Activated T-cell treated with anti-CD3 and anti-CD28 coated beads, Interleukin-2, amount 50 U/mL, for 48 hours (primary cell): ENCODE results near the gene NF2.
A peak's percentile ranks its signal among the peaks of the same experiment; 100 is the strongest.
"Not testable (repeated sequence)": the region's sequence is repeated elsewhere in the genome, so short reads cannot be mapped to it uniquely, and the experiment has no call there.

ENCODE experiments used
- DNase-seq, 2 experiments: peaks; one replicate each; pipeline ENCODE4 v3.0.0-alpha.2; 2020

NF2 gene

GRCh38 chr22:29603358-29604075, at the start of gene NF2:
NF2 (plus strand) TSS chr22:29603633; CDS start chr22:29603999, 366 bp downstream.
- DNase-seq, result peak; percentile 98 to 99

DNA sequence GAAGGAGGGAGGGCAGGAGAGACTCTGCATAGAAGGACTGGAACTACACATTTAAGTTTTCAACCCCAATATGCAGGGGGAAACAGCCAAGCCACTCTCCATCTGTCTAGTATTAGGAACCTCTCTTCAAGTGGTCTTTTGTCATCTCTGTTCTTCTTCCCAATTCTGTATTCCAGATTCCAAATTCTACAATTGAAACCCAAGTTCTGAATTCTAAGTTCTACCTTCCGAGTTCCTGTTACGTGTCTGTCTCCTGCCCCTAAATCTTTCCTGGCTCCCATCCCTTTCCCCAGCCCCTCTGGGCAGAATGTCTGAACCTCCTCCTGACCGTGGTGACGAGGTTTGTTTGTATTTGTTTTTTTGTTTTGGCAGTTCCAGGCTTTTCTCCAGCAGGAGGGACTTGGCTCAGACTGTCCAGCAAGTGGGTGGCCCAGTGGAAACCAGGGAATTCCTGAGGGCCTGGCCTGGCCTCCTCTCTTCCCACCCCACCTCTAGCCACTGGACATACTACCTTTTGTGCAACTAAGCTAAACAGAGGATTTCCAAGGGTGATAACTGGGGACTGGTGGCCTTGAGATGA, 48.3 kb upstream of the NF2 start:
- no peak for DNase-seq

GRCh38 chr22:29559030-29559429, 44.4 kb upstream of the NF2 start:
- DNase-seq, result no peak

GRCh38 chr22:29559853-29560252, 43.6 kb upstream of the NF2 start:
- DNase-seq, result no peak

DNA sequence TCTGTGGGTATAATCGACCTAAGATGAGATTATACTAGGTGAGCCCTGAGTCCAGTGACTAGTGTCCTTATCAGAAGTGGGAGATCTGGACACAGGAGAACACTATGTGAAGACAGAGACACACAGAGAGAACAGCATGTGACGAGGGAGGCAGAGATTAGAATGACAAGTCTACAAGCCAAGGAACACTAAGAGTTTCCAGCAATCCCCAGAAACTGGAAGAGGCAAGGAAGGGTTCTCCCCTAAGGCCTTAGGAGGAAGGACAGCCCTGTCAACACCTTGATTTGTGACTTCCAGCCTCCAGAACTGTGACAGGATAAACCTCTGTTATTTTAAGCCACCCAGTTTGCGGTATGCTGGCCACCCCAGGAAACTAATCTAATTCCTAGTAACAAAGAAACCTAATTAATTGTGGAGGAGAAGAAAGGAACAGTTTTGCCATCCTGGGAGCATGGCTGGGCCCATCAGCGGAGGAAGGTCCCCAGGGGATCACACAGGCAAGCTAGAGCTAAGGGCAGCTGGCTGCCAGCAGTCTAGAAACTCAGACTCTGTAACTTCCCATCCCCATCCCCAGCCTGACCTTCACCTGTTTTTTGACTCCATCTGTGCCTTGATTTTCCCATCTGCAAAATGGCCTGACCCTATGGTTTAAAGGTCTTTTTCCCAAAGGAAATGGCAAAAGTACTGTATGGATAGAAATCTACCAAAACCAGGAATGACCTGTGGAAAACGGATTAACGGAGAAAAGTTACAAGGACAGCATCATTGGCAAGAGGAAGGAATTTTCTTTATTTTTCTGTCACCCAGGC, 39.6 kb upstream of the NF2 start:
- no peak for DNase-seq

DNA sequence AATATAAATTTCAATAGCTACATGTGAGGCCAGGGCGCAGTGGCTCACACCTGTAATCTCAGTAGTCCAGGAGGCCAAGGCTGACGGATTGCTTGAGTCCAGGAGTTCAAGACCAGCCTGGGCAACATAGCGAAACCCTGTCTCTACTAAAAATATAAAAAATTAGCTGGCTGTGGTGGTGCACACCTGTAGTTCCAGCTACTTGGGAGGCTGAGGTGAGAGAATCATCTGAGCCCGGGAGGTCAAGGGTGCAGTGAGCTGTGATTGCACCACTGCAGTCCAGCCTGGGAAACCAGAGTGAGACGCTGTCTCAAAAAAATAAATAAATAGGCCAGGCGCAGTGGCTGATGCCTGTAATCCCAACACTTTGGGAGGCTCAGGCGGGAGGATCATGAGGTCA, 36.9 kb upstream of the NF2 start:
- not testable (repeated sequence) for DNase-seq

DNA sequence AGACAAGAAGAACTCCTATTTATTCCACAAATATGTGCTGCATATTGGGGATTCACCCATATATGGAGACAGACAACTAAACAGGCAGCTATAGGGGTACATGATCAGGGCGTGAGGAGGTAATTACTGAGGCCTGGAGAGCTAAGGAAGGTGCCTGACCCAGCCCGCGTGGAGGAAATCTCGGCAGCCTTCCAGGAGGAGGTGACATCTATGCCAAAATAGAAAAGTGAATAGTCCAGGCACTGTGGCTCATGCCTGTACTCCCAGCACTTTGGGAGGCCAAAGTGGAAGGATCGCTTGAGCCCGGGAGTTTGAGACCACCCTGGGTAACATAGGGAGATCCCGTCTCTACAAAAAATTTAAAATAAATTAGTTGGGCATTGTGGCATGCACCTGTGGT, 36.1 kb upstream of the NF2 start:
- DNase-seq, result no peak

DNA sequence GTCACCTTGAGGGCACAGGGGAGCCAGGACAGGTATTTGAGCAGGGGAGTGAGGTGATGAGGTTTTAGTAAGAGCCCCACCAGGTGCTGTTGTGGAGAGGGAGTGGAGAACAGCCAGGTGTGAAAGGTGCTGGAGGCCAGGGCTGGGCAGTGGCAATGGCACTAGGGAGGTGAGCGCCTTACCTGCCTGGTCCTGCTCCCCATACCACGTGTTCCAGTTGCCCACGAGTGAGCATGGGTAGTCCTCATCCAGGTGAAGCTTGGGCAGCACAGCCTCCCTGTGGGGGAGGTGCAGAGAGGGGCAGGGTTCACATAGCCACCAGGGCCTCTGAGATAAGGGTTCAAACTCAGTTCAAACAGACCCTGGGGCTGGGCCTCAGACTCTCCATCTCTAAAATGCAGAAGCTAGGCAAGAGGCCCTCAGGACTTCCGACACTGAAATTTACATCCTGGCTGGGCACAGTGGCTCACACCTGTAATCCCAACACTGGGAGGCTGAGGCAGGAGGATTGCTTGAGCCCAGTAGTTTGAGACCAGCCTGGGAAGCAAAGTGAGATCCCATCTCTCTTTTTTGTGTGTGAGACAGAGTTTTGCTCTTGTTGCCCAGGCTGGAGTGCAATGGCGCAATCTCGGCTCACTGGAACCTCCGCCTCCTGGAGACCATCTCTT, 34.3 kb upstream of the NF2 start:
- no peak for DNase-seq

DNA sequence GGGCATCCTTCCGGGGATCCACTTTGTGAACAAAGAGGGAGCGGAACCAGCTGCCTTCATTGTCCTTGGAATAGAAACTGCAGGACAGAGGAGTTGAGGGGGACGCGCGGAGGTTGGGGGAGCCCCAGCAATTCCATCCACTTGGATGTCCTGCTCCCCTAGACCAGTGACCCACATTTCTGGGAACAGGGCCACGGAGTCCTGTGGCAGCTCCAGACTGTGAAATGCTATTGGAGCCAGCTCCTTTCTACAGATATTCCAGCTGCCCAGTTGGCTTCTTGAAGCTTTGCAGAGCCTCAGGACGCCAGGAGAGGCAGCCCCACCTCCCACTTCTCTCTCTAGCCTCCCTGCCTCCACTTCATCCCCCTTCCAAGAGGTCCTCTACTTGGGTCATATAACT, 33.0 kb upstream of the NF2 start:
- no peak for DNase-seq

DNA sequence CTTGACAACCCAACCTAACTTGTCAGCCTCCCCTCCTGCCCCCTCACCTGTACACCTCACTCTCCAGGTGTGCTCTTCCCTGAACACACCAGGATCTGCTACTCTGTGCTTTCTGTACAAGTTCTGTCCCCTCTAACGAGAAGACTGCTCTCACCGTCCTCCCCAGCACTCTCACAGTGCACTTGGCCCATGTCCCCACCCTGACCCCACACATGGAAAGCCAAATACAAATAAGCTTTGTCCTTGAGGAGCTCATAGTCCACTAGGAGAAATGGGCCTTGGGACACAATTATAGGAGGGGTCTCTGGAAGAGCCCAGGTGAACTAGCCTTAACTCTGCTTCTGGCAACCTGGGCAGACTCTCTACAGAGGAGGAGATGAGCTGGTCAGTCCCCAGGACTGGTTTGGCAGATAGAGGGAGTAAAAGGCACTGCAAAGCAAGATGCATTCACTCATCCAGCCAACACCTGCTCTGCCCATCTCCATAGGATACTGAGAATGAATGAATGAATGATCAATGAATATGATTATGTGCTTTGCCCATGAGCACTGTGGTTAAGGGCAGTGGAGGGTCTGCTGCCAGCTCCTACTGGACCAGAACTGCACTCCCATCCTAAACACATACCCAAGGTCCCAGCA, 32.4 kb upstream of the NF2 start:
- no peak for DNase-seq

DNA sequence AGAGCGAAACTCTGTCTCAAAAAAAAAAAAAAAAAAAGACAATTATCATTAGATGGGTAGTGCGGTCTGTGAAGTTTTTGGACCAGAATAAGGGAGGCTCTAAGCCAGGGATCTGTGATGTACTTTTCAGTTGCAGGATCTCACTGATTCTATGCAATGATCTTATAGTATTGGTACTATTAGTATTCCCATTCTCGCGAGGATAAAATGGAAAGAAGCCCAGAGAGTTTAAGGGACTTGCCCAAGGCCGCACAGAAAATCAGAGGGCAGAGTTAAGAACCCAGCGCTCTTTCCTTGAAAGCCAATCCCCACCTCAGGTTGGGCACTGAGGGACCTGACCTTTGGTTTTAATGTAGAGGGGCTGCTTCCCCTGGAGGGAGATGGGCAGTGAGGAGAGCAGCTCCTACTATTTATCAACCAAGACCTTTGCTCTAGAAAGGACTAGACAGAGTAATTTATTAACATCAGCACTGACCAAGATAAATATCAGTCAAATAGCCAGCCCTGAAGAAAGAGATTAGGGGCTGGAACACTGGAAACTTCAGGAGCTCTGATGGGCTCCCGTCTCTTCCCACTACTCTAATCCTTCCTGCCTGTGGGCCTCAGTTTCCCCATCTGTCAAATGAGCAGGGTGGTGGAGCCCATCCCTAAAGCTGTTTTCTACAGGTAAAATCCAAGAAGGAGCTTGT, 28.5 kb upstream of the NF2 start:
- DNase-seq, result no peak

DNA sequence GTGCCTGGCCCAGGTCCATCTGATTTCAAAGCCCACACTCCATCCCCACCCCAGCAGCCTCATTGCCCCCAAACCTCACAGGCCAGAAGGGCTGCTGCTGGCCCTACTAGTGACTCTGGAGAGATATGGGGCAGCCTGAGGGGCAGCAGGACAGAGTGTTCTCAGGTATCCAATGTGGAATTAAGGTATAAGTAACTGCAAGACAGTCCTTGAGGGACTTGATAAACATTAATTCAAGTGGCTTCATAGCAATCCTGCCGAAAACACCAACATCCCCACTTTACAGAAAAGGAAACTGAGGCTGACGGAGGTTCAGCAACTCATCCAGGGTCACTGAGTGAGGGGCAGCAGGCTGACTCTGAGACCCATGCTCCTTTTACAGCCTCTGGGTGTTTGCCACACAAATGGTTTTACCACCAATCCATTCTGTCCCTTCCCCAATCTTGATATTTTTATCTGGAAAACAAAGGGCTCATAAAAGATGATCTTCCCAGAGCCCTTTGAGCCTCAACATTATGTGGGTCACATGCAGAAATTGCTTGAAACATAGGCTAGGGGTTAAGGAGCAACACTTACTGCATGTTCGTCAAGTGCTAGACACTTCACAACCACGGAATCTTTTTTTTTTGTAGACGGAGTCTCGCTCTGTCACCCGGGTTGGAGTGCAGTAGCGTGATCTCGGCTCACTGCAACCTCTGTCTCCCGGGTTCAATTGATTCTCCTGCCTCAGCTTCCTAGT, 24.8 kb upstream of the NF2 start:
- no peak for DNase-seq

GRCh38 chr22:29580200-29580810, 23.1 kb upstream of the NF2 start:
- peak; percentile 34 to 42 for DNase-seq

DNA sequence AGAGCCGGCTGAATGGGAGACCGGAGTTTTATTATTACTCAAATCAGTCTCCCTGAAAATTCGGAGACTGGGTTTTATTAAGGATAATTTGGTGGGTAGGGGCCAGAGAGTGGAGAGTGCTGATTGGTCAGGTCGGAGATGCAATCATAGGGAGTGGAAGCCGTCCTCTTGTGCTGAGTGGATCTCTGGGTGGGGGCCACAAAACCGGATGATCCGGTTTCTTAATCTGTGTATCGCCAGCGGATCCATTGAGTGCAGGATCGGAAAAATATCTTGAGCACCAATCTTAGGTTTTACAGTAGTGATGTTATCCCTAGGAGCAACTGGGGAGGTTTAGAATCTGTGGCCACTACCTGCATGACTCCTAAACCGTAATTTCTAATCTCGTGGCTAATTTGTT, 21.6 kb upstream of the NF2 start:
- DNase-seq, result no peak

DNA sequence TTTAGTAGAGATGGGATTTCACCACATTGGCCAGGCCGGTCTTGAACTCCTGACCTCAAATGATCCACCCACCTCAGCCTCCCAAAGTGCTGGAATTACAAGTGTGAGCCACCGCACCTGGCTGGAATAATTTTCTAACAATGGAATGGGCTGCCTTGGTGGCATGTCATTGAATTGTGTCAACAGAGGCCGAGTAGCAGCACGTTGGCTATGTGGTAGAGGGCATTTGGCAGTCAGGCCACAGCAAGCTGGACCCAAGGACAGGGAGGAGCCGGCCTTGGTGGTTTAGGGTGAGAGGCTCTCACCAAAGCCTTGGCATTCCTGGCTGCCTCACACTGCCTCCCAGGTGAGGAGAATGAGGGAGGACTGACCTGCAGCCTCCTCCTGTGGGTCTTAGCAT, 18.5 kb upstream of the NF2 start:
- DNase-seq, result no peak

DNA sequence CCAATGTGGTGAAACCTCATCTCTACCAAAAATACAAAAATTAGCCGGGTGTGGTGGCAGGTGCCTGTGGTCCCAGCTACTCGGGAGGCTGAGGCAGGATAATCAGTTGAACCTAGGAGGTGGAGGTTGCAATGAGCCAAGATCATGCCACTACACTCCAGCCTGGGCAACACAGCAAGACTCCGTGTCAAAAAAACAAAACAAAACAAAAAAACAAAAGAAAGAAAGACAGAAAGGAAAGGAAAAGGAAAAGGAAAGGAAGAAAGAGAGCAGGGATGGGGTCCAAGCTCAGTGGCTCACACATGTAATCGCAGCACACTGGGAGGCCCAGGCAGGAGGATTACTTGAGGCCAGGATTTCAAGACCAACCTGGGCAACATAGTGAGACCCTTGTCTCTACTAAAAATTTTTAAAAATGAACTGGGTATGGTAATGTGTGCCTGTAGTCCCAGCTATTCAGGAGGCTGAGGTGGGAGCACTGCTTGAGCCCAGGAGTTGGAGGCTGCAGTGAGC, 17.2 kb upstream of the NF2 start:
- not testable (repeated sequence) for DNase-seq

GRCh38 chr22:29587938-29588699, 15.3 kb upstream of the NF2 start:
- DNase-seq, result no peak

GRCh38 chr22:29593923-29594322, 9.5 kb upstream of the NF2 start:
- no peak for DNase-seq

DNA sequence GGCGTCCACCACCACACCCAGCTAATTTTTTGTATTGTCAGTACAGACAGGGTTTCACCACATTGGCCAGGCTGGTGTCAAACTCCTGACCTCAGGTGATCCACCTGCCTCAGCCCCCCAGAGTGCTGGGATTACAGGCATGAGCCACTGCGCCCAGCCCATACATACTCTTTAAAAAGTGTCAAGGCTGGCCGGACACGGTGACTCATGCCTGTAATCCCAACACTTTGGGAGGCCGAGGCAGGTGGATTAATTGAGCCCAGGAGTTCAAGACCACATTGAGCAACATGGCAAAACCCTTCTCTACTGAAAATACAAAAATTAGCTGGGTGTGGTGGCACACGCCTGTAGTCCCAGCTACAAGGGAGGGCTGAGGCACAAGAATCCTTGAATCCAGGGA, 9.0 kb upstream of the NF2 start:
- not testable (repeated sequence) for DNase-seq

DNA sequence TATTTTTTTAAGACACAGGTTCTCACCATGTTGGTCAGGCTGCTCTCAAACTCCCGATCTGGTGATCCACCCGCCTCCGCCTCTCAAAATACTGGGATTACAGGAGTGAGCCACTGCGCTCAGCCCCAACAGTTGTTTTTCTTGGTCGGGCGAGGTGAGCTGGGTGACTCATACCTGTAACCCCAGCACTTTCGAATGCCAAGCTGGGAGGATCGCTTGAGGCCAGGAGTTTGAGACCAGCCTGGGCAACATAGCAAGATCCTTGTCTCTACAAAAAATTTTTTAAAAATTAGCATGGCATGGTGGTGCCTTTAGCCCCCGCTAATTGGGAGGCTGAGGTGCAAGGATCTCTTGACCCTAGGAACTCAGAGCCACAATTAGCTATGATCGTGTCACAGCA, 7.0 kb upstream of the NF2 start:
- DNase-seq, result no peak
